Measurements from ENCODE around the gene WDFY2. TPM values are rescaled to one million over a fixed set of nuclear protein-coding genes. Genes with fewer than 3 reads are reported as not detected.
A peak's percentile ranks its signal among the peaks of the same experiment; 100 is the strongest.

Gene WDFY2
- total and polyA plus RNA-seq, 10 of the 15 experiments (the other 5 are each of a cell fraction or from before 2014, with no cell fraction given), result 2.1 to 13.0 (median 8.1) TPM

DNA sequence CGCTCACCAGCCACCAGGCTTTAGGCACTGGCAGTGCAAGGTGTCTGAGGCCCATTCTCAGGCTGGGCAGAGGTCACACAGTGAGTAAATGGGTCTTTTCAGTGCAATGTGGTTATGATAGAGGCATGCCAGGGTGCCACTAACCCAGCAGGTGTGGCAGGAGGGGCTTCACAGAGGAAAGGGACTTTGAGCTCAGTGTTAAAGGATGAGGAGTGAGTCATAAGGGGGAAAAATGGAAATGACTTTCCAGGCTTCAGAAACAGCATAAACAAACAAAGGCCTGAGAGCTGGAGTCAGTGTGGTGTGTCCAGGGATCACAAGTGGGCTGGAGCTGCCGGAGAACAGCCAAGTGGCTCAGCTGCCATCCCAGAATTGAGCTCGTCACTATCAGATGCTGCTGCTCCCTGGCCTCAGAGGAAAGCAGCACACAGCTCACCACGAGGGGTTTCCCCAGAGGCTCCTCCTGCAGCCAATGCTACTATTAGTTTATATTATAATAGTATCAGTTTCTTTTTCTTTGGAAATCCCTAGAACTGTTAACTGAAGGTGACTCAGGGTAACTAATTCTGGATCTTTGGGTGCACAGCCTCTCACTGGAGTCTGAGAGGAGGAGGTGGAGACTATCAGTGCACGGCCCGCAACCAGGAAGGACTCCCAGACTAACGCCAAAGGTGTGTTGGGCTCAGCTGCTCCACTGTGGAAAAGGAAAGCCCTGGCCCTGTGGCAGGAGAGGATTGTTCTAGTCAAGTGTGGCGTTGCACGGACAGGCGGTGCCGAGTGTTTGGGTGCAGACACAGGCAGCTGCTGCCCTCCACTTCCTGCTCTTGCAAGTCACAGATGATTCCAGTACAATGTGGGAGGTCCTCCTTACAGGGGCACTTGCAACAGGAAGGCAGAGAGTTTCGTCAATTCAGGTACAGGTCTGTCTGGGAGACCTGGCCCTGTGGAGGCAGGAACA, 180.2 kb downstream of the WDFY2 start (continued):
- TF ChIP-seq BHLHE40 (IDR thresholded peaks at IDR 0.05; ENCODE audit: borderline replicate concordance in 1 of 2, low read depth in 2 of 2, low read length in 1 of 2) (0 out of 4 replicates have a peak, but pooled peaks of 1 of the 2 experiments have one; percentile 13), ZNF274 (IDR thresholded peaks at IDR 0.05; ENCODE audit: insufficient read depth, insufficient read length) (no peak), RCOR1 (conservative IDR thresholded peaks at IDR 0.05; ENCODE audit: low read depth, low read length) (no peak), SUZ12 (IDR thresholded peaks at IDR 0.05; ENCODE audit: unreplicated experiment) (no peak), ELK1 (IDR thresholded peaks at IDR 0.05; ENCODE audit: low read depth, low read length) (no peak), EZH2 (IDR thresholded peaks at IDR 0.05; ENCODE audit: borderline replicate concordance, control insufficient read depth, low read depth, low read length) (no peak), BCL11A (IDR thresholded peaks at IDR 0.05; ENCODE audit: low read depth, low read length) (no peak), IKZF1 (conservative IDR thresholded peaks at IDR 0.05) (peak; percentile 81), ESRRA (IDR thresholded peaks at IDR 0.05; ENCODE audit: low read length) (no peak), TCF3 (IDR thresholded peaks at IDR 0.05; ENCODE audit: borderline replicate concordance, insufficient read depth, low read depth, low read length) (no peak), JUND (IDR thresholded peaks at IDR 0.05; ENCODE audit: low read depth, low read length) (no peak), LARP7 (IDR thresholded peaks at IDR 0.05) (no peak), BCLAF1 (IDR thresholded peaks at IDR 0.05) (no peak), CREB1 (IDR thresholded peaks at IDR 0.05; ENCODE audit: low read depth) (no peak), CREM (IDR thresholded peaks at IDR 0.05; ENCODE audit: low read depth) (no peak; the same call in 1 of the 2 replicates), USF2 (IDR thresholded peaks at IDR 0.05; ENCODE audit: borderline replicate concordance, low read depth, low read length) (no peak), SRF (IDR thresholded peaks at IDR 0.05; ENCODE audit: low read depth in 2 of 2, low read length in 2 of 2) (no peak), SP1 (IDR thresholded peaks at IDR 0.05; ENCODE audit: low read depth, low read length) (no peak), HDAC2 (IDR thresholded peaks at IDR 0.05) (no peak)
- TF ChIP-seq, protein P1, sequence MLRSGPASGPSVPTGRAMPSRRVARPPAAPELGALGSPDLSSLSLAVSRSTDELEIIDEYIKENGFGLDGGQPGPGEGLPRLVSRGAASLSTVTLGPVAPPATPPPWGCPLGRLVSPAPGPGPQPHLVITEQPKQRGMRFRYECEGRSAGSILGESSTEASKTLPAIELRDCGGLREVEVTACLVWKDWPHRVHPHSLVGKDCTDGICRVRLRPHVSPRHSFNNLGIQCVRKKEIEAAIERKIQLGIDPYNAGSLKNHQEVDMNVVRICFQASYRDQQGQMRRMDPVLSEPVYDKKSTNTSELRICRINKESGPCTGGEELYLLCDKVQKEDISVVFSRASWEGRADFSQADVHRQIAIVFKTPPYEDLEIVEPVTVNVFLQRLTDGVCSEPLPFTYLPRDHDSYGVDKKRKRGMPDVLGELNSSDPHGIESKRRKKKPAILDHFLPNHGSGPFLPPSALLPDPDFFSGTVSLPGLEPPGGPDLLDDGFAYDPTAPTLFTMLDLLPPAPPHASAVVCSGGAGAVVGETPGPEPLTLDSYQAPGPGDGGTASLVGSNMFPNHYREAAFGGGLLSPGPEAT (IDR thresholded peaks at IDR 0.05; ENCODE audit: low read depth), result peak; percentile 76
- TF ChIP-seq, protein P2, sequence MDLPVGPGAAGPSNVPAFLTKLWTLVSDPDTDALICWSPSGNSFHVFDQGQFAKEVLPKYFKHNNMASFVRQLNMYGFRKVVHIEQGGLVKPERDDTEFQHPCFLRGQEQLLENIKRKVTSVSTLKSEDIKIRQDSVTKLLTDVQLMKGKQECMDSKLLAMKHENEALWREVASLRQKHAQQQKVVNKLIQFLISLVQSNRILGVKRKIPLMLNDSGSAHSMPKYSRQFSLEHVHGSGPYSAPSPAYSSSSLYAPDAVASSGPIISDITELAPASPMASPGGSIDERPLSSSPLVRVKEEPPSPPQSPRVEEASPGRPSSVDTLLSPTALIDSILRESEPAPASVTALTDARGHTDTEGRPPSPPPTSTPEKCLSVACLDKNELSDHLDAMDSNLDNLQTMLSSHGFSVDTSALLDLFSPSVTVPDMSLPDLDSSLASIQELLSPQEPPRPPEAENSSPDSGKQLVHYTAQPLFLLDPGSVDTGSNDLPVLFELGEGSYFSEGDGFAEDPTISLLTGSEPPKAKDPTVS (IDR thresholded peaks at IDR 0.05; ENCODE audit: low read depth, low read length), result no peak

Data from GM12878 (cell line).